Cardiac fibroblast (primary cell): ENCODE measurements around the gene NEU3.

Experiments
- DNase-seq, 2 donors: peaks; one replicate each; pipeline versions ENCODE4 v3.0.0 to v3.0.0-alpha.2; 2010; ENCODE audit warnings: low read depth in 2 of 2
- H3K4me3 ChIP-seq, 2 donors: replicated peaks in 1 of 2; 1 replicate in 1 of 2; 2 replicates in 1 of 2; pipeline ENCODE4 v1.5.1; 2011; ENCODE audit warnings: low read depth in 2 of 2, low read length in 2 of 2, mild to moderate bottlenecking in 2 of 2, moderate library complexity in 1 of 2
- CTCF ChIP-seq: IDR thresholded peaks from one replicate; pipeline ENCODE4 v1.5.1; 2011; ENCODE audit warnings: low read depth, mild to moderate bottlenecking, low read length, inconsistent platforms

NEU3 gene

GRCh38 chr11:75059299-75059698 is 70.6 kb downstream of the NEU3 start:
- no peak overlapping the region for H3K4me3 ChIP-seq
- no peak for DNase-seq
- TF ChIP-seq CTCF, result no peak

- H3K4me3 ChIP-seq, result no peak overlapping the region
- no peak for TF ChIP-seq CTCF
- peak in 1 of 2 donors; percentile 8 for DNase-seq
Observed at GRCh38 chr11:75063741-75064314, 75.1 kb downstream of the NEU3 start.

- DNase-seq, result peak in 1 of 2 donors; percentile 35
- H3K4me3 ChIP-seq, result no peak overlapping the region
- no peak for TF ChIP-seq CTCF
Observed at GRCh38 chr11:75066061-75066460, 77.3 kb downstream of the NEU3 start.
